ENCODE measurements around the gene GPATCH1. TPM values are rescaled to one million over a fixed set of nuclear protein-coding genes. Genes with fewer than 3 reads are reported as not detected.
"Not testable (repeated sequence)": the region's sequence is repeated elsewhere in the genome, so short reads cannot be mapped to it uniquely, and the experiment has no call there.

The GPATCH1 gene
- total and polyA plus RNA-seq, 10 of the 15 experiments (the other 5 are each of a cell fraction or from before 2014, with no cell fraction given) = 4.5 to 9.6 (median 7.2) TPM

DNA sequence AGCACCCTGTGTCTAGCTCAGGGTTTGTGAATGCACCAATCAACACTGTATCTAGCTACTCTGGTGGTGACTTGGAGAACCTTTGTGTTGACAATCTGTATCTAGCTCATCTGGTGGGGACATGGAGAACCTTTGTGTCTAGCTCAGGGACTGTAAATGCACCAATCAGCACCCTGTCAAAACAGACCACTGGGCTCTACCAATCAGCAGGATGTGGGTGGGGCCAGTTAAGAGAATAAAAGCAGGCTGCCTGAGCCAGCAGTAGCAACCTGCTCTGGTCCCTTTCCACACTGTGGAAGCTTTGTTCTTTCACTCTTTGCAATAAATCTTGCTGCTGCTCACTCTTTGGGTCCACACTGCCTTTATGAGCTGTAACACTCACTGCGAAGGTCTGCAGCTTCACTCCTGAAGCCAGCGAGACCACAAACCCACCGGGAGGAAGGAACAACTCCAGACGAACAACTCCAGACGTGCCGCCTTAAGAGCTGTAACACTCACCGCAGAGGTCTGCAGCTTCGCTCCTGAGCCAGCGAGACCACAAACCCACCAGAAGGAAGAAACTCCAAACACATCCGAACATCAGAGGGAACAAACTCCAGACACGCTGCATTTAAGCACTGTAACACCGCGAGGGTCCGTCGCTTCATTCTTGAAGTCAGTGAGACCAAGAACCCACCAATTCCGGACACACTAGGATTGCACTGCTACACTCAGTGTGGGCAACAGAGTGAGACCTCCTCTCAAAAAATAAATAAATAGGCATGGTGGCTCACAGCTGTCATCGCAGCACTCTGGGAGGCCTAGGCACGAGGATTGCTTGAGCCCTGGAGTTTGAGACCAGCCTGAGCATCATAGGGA lies 43.6 kb upstream of the GPATCH1 start:
- H2AFZ ChIP-seq (ENCODE audit: control insufficient read depth, low read depth, low read length); H3K9me3 ChIP-seq (replicated peaks; ENCODE audit: control insufficient read depth, insufficient read depth, low read length); POLR2A ChIA-PET; ATAC-seq; H3K9ac ChIP-seq (ENCODE audit: control insufficient read depth, insufficient read depth, low read length); H3K4me1 ChIP-seq (ENCODE audit: control insufficient read depth, insufficient read depth, low read length); SMC1A ChIA-PET (ENCODE audit: uncharacterized antibody, unreplicated experiment); H3K4me3 ChIP-seq; in situ Hi-C loops (cut with MboI); H3K36me3 ChIP-seq (ENCODE audit: control insufficient read depth in 2 of 2, insufficient read depth in 2 of 2, low read length in 1 of 2); H3K4me2 ChIP-seq (ENCODE audit: control insufficient read depth, insufficient read depth); BruUV-seq (replicated peaks); H3K27ac ChIP-seq (ENCODE audit: control insufficient read depth, insufficient read depth); RAD21 ChIA-PET (ENCODE audit: unreplicated experiment); DNase-seq (ENCODE audit: low read depth, low spot score); H4K20me1 ChIP-seq (ENCODE audit: control insufficient read depth, insufficient read depth); intact Hi-C loops (cut with micrococcal nuclease; ENCODE audit: unreplicated experiment); FAIRE-seq; H3K79me2 ChIP-seq (ENCODE audit: control insufficient read depth, insufficient read depth, low read length); H3K27me3 ChIP-seq (replicated peaks in 1 of 2; ENCODE audit: control insufficient read depth in 2 of 2, insufficient read depth in 2 of 2, low read length in 1 of 2): not testable (repeated sequence)
- 48% methylated on average over 18 of the region's 18 CpGs for WGBS (ENCODE audit: insufficient coverage, insufficient replicate concordance, low lambda C conversion rate, missing lambda C conversion rate)
- CTCF ChIA-PET = interaction anchor here (0.6 kb wide), 1 partner anchor 1107 kb away, joined by 4 read pairs; no protein-coding TSS in a partner anchor

DNA sequence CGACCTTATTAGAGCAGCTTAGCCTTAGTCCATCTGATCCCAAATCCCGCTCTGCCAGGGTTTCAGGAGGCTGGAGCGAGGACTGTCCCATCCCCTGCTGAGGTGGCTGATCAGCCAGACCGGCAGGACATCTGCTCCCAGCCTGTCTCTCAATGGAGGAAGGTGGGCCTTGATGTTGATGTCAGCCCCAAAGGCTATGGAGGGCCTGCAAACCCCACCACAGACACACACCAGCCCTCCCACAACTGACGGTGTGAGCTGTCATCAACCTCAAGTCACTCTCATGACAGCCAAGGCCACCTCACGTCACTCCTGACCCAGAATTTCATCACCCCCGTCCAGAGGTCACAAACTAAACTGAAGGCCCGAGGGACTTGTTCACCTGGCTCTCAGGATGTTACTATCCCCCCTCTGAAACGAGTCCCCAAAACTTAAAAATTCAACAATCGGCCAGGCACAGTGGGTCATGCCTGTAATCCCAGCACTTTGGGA lies 41.8 kb upstream of the GPATCH1 start:
- DNase-seq (ENCODE audit: low read depth, low spot score) (no peak), FAIRE-seq (no peak), ATAC-seq (no peak)
- Histone ChIP-seq H3K27ac (ENCODE audit: control insufficient read depth, insufficient read depth) (no peak overlapping the region), H3K4me1 (ENCODE audit: control insufficient read depth, insufficient read depth, low read length) (no peaks in the 10 kb centered on the region), H3K36me3 (ENCODE audit: control insufficient read depth in 2 of 2, insufficient read depth in 2 of 2, low read length in 1 of 2) (no peaks in the 10 kb centered on the region), H3K4me3 (no peak overlapping the region), H2AFZ (ENCODE audit: control insufficient read depth, low read depth, low read length) (no peak overlapping the region), H3K9ac (ENCODE audit: control insufficient read depth, insufficient read depth, low read length) (no peak overlapping the region), H3K4me2 (ENCODE audit: control insufficient read depth, insufficient read depth) (no peak overlapping the region), H4K20me1 (ENCODE audit: control insufficient read depth, insufficient read depth) (no peaks in the 10 kb centered on the region), H3K79me2 (ENCODE audit: control insufficient read depth, insufficient read depth, low read length) (no peaks in the 10 kb centered on the region), H3K27me3 (replicated peaks in 1 of 2; ENCODE audit: control insufficient read depth in 2 of 2, insufficient read depth in 2 of 2, low read length in 1 of 2) (no peaks in the 10 kb centered on the region), H3K9me3 (replicated peaks; ENCODE audit: control insufficient read depth, insufficient read depth, low read length) (no peaks in the 10 kb centered on the region)
- intact Hi-C loops (cut with micrococcal nuclease; ENCODE audit: unreplicated experiment) (no loop called here), in situ Hi-C loops (cut with MboI) (no loop called here)
- ChIA-PET SMC1A (ENCODE audit: uncharacterized antibody, unreplicated experiment) (no interaction called here), POLR2A (no interaction called here), RAD21 (ENCODE audit: unreplicated experiment) (no interaction called here), CTCF (no interaction called here)
- no TSS peak for BruUV-seq (replicated peaks)
- 51% methylated on average over 10 of the region's 10 CpGs for WGBS (ENCODE audit: insufficient coverage, insufficient replicate concordance, low lambda C conversion rate, missing lambda C conversion rate)
- no peak for TF ChIP-seq SIN3A (IDR thresholded peaks at IDR 0.05; ENCODE audit: low read depth, low read length)
- TF ChIP-seq JUNB (IDR thresholded peaks at IDR 0.05) = no peak
- no peak for TF ChIP-seq MTA2 (IDR thresholded peaks at IDR 0.05; ENCODE audit: low read depth)
- TF ChIP-seq JUND (IDR thresholded peaks at IDR 0.05; ENCODE audit: low read depth, low read length) = no peak
- TF ChIP-seq CEBPB (IDR thresholded peaks at IDR 0.05; ENCODE audit: borderline replicate concordance in 1 of 2, low read depth in 2 of 2, low read length in 2 of 2) = no peak
- no peak for TF ChIP-seq KDM1A (IDR thresholded peaks at IDR 0.05; ENCODE audit: borderline replicate concordance)
- TF ChIP-seq, protein P1, sequence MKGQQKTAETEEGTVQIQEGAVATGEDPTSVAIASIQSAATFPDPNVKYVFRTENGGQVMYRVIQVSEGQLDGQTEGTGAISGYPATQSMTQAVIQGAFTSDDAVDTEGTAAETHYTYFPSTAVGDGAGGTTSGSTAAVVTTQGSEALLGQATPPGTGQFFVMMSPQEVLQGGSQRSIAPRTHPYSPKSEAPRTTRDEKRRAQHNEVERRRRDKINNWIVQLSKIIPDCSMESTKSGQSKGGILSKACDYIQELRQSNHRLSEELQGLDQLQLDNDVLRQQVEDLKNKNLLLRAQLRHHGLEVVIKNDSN (IDR thresholded peaks at IDR 0.05; ENCODE audit: borderline replicate concordance, extremely low read length, insufficient read depth, low read depth, low read length) = no peak
- TF ChIP-seq, protein P2, sequence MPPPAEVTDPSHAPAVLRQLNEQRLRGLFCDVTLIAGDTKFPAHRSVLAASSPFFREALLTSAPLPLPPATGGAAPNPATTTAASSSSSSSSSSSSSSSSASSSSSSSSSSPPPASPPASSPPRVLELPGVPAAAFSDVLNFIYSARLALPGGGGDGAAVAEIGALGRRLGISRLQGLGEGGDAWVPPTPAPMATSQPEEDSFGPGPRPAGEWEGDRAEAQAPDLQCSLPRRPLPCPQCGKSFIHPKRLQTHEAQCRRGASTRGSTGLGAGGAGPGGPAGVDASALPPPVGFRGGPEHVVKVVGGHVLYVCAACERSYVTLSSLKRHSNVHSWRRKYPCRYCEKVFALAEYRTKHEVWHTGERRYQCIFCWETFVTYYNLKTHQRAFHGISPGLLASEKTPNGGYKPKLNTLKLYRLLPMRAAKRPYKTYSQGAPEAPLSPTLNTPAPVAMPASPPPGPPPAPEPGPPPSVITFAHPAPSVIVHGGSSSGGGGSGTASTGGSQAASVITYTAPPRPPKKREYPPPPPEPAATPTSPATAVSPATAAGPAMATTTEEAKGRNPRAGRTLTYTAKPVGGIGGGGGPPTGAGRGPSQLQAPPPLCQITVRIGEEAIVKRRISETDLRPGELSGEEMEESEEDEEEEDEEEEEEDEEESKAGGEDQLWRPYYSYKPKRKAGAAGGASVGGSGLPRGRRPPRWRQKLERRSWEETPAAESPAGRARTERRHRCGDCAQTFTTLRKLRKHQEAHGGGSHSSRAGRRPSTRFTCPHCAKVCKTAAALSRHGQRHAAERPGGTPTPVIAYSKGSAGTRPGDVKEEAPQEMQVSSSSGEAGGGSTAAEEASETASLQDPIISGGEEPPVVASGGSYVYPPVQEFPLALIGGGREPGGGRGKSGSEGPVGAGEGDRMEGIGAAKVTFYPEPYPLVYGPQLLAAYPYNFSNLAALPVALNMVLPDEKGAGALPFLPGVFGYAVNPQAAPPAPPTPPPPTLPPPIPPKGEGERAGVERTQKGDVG (CRISPR knock-in tag; IDR thresholded peaks at IDR 0.05) = no peak
- TF ChIP-seq BCL11A (IDR thresholded peaks at IDR 0.05; ENCODE audit: low read depth, low read length) = no peak
